ENCODE data around the gene BRD4. TPM values are rescaled to one million over a fixed set of nuclear protein-coding genes. Genes with fewer than 3 reads are reported as not detected.
A peak's percentile ranks its signal among the peaks of the same experiment; 100 is the strongest.

BRD4 gene
- total and polyA plus RNA-seq, 2 of the 13 experiments (the other 11 are each of a cell fraction or from before 2014, with no cell fraction given), result 10.5 to 11.4 TPM

- TF ChIP-seq TBX2 (CRISPR knock-in tag; IDR thresholded peaks at IDR 0.05; ENCODE audit: borderline replicate concordance), result peak; percentile 59; the same call in 1 of the 2 replicates
- TF ChIP-seq MTERF4 (CRISPR knock-in tag; IDR thresholded peaks at IDR 0.05), result no peak
- TF ChIP-seq ZNF605 (CRISPR knock-in tag; IDR thresholded peaks at IDR 0.05), result no peak
- TF ChIP-seq ZNF431 (CRISPR knock-in tag; IDR thresholded peaks at IDR 0.05; ENCODE audit: borderline replicate concordance, low read depth), result no peak
- TF ChIP-seq ZNF354B (CRISPR knock-in tag; IDR thresholded peaks at IDR 0.05), result no peak
- TF ChIP-seq PAWR (CRISPR knock-in tag; IDR thresholded peaks at IDR 0.05; ENCODE audit: borderline replicate concordance), result no peak
- no peak for TF ChIP-seq ZBTB25 (CRISPR knock-in tag; IDR thresholded peaks at IDR 0.05)
- TF ChIP-seq KDM5B (CRISPR knock-in tag; IDR thresholded peaks at IDR 0.05; ENCODE audit: borderline replicate concordance), result no peak
- TF ChIP-seq ZNF7 (CRISPR knock-in tag; IDR thresholded peaks at IDR 0.05), result no peak
- no peak for TF ChIP-seq HBP1 (CRISPR knock-in tag; IDR thresholded peaks at IDR 0.05; ENCODE audit: low read depth)
- TF ChIP-seq MAFK (conservative IDR thresholded peaks at IDR 0.05 in 1 of 2, IDR thresholded peaks at IDR 0.05 in 1 of 2; ENCODE audit: low read length in 2 of 2), result no peak
- no peak for TF ChIP-seq PRPF4 (IDR thresholded peaks at IDR 0.05; ENCODE audit: low read depth, low read length, poor library complexity, severe bottlenecking)
- 0 out of 2 replicates have a peak, but pooled peaks have one; percentile 6 for TF ChIP-seq ZFP91 (CRISPR knock-in tag; IDR thresholded peaks at IDR 0.05; ENCODE audit: borderline replicate concordance)
- TF ChIP-seq MTA1 (CRISPR knock-in tag; IDR thresholded peaks at IDR 0.05; ENCODE audit: borderline replicate concordance), result no peak
- no peak for TF ChIP-seq ZFY (CRISPR knock-in tag; IDR thresholded peaks at IDR 0.05)
- no peak for TF ChIP-seq RERE (CRISPR knock-in tag; IDR thresholded peaks at IDR 0.05; ENCODE audit: low read depth)
- no peak for TF ChIP-seq ZNF549 (CRISPR knock-in tag; IDR thresholded peaks at IDR 0.05)
- TF ChIP-seq TSC22D2 (CRISPR knock-in tag; IDR thresholded peaks at IDR 0.05; ENCODE audit: borderline replicate concordance), result no peak
- TF ChIP-seq HOXA5 (CRISPR knock-in tag; IDR thresholded peaks at IDR 0.05), result no peak
Measured at GRCh38 chr19:15323496-15324235, 8.7 kb downstream of the BRD4 start (continued).
